ENCODE data around the gene DIAPH3.

DNA sequence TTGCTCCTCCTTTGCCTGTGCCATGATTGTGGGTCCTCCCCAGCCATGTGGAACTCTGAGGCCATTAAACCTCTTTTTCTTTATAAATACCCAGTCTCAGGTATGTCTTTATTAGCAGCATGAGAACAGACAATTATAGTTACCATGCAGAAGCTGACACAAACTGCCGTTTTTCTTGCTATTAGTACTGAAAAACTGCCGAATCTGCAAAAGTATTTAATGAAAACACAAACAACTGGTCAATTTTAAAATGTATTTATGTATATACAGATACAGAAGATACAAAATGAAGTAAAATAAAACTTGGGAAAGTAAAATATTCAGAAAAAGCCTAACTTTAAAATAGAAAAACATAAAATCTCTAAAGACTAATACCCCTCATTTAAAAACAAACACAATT, 206.3 kb downstream of the DIAPH3 start:
- TF ChIP-seq, protein P1, sequence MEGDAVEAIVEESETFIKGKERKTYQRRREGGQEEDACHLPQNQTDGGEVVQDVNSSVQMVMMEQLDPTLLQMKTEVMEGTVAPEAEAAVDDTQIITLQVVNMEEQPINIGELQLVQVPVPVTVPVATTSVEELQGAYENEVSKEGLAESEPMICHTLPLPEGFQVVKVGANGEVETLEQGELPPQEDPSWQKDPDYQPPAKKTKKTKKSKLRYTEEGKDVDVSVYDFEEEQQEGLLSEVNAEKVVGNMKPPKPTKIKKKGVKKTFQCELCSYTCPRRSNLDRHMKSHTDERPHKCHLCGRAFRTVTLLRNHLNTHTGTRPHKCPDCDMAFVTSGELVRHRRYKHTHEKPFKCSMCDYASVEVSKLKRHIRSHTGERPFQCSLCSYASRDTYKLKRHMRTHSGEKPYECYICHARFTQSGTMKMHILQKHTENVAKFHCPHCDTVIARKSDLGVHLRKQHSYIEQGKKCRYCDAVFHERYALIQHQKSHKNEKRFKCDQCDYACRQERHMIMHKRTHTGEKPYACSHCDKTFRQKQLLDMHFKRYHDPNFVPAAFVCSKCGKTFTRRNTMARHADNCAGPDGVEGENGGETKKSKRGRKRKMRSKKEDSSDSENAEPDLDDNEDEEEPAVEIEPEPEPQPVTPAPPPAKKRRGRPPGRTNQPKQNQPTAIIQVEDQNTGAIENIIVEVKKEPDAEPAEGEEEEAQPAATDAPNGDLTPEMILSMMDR (conservative IDR thresholded peaks at IDR 0.05) = no peak
- no peak for TF ChIP-seq ZFX (IDR thresholded peaks at IDR 0.05)

Measured in C4-2B (cell line).